Measurements from ENCODE around the gene CD276.

CD276 gene

DNA sequence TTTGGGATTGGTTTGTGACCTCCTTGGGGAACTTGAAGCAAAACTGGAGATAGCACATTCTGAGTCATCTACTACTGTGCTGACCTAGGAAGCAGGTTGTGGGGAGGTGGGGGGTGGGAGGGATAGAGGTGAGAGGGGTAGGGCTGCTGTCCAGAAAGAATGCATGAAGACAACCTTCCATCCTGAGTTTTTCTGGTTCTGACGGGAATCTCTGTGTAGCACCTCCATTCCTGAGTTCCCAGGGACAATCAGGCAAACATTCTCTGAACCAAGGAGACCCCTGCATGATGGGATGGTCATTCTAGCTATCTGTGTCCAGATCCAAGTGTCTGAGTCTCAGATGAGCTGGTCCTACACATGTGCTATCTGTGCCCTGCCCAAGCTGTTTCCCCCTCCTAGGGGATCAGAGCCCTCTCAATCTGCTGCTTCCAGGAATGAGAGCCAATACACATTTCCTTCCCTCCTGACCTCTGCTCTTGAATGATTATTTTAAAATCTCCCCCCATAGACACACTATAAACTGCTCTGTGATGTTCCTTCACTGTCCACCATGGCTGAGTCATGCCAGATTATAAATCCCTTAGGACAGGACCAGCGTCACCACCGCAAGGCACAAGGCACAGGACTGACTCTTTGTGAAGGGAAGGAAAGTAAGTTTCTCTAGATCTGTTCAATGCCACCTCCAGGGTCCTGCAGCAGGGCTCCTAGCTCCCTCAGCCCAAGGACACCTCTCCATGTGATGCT lies 2.2 kb upstream of the CD276 start:
- no peak overlapping the region for H3K27ac ChIP-seq
- DNase-seq (ENCODE audit: low spot score), result no peak
- POLR2A ChIA-PET (ENCODE audit: low non-redundant PET), result no interaction called here
- CTCF ChIA-PET, result no interaction called here
- TF ChIP-seq, protein P1, sequence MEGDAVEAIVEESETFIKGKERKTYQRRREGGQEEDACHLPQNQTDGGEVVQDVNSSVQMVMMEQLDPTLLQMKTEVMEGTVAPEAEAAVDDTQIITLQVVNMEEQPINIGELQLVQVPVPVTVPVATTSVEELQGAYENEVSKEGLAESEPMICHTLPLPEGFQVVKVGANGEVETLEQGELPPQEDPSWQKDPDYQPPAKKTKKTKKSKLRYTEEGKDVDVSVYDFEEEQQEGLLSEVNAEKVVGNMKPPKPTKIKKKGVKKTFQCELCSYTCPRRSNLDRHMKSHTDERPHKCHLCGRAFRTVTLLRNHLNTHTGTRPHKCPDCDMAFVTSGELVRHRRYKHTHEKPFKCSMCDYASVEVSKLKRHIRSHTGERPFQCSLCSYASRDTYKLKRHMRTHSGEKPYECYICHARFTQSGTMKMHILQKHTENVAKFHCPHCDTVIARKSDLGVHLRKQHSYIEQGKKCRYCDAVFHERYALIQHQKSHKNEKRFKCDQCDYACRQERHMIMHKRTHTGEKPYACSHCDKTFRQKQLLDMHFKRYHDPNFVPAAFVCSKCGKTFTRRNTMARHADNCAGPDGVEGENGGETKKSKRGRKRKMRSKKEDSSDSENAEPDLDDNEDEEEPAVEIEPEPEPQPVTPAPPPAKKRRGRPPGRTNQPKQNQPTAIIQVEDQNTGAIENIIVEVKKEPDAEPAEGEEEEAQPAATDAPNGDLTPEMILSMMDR (conservative IDR thresholded peaks at IDR 0.05; ENCODE audit: low read depth), result no peak

- ChIA-PET CTCF (no interaction called here), POLR2A (ENCODE audit: low non-redundant PET) (no interaction called here)
- TF ChIP-seq, protein P1 (conservative IDR thresholded peaks at IDR 0.05; ENCODE audit: low read depth), result no peak
Measured at GRCh38 chr15:73682600-73683090, 1.5 kb upstream of the CD276 start.

GRCh38 chr15:73683257-73683776 lies 866 bp upstream of the CD276 start:
- DNase-seq (ENCODE audit: low spot score), result no peak
- TF ChIP-seq, protein P1 (conservative IDR thresholded peaks at IDR 0.05; ENCODE audit: low read depth), result 0 out of 2 replicates have a peak, but pooled peaks have one; percentile 17
- ChIA-PET CTCF (interaction anchor here (0.6 to 1.1 kb wide), 2 partner anchors 11 to 37 kb away, joined by 4 to 5 read pairs; no protein-coding TSS in a partner anchor), POLR2A (ENCODE audit: low non-redundant PET) (no interaction called here)
- H3K27ac ChIP-seq, result peak overlapping the region; percentile 78

More at GRCh38 chr15:73682600-73683090, 1.5 kb upstream of the CD276 start:
- no peak overlapping the region for H3K27ac ChIP-seq
- no peak for DNase-seq (ENCODE audit: low spot score)

DNA sequence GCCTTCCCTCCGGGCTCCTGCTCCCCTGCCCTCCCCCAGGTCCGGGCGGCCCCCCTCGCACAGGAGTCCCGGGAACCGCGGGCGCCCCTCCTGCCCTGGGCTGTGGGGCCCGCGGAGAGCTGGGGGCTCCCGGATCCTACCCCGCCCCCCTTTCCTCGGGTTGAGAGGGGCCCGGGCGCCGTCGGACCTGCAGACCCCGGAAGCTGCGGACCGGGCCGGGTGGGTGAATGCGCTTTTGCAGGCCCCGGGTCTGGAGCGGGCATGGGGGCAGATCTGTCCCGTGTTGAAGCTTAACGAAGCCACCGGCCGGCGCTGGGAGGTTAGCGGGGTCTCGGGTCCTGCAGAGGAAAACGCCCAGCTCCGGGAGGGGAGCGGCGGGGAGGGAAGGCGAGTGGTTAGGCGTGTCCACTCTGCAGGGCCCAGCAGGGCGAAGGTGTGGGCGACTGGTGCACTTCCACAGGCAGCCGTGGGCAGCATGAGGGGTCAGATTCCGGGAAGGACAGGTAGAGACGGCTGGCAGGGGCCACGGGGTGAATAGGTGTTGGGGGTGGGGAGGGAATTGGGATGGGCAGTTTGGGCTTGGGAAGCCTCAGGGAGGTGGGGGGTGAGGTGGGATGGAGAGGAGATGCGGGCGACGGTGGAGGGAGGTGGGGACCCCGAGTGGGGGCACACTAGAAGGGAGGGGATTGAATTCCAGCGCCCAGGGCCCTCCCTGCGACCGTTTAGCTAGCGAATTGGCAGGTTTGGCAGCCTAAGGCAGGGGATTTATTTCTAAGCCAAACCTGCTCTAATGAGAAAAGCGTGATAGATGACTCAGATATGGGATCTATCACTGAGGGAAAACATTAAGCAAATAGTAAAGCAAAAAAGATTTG lies 635 bp downstream of the CD276 start:
- TF ChIP-seq, protein P1 (conservative IDR thresholded peaks at IDR 0.05; ENCODE audit: low read depth), result no peak
- ChIA-PET POLR2A (ENCODE audit: low non-redundant PET) (interaction anchor here (0.7 kb wide), 1 partner anchor 1881 kb away, joined by 3 read pairs; no protein-coding TSS in a partner anchor), CTCF (interaction anchor here (0.6 to 1.5 kb wide), 5 partner anchors 15 to 203 kb away, joined by 3 to 9 read pairs (median 5); no protein-coding TSS in a partner anchor)
- H3K27ac ChIP-seq, result peak overlapping the region; percentile 78
- DNase-seq (ENCODE audit: low spot score), result peak; percentile 83

DNA sequence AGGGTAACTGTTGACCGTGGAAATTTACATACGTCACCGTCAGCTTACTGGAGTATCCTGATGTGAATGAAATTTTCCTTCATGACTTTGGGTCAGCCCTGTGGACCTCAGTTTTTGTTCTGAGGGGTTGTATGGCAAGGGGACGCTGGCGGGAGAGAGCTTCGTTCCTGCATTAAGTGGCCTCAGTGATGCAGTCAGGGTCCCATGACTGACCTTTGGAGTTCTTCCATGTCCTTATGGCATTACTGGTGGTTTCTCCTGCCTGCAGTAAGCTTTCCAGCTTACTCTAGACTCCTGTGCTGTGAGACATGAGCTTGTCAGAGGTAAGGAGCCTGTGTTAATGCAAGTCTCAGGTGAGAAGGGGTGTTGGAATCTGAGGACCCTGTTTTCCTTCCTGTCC lies 1.8 kb downstream of the CD276 start:
- CTCF ChIA-PET, result interaction anchor here (0.6 to 2.5 kb wide), 7 partner anchors 9 to 435 kb away, joined by 3 to 10 read pairs (median 5); no protein-coding TSS in a partner anchor
- H3K27ac ChIP-seq, result peak overlapping the region; percentile 78
- TF ChIP-seq, protein P1 (conservative IDR thresholded peaks at IDR 0.05; ENCODE audit: low read depth), result no peak
- POLR2A ChIA-PET (ENCODE audit: low non-redundant PET), result interaction anchor here (0.5 kb wide), 1 partner anchor 53 kb away, joined by 3 read pairs; the partner anchor contains the start of gene NPTN
- DNase-seq (ENCODE audit: low spot score), result no peak

All from RWPE1 (cell line).